ENCODE results near the gene PRDM16. TPM values are rescaled to one million over a fixed set of nuclear protein-coding genes. Genes with fewer than 3 reads are reported as not detected.

PRDM16 gene
- polyA plus RNA-seq, 3 donors, result not detected

DNA sequence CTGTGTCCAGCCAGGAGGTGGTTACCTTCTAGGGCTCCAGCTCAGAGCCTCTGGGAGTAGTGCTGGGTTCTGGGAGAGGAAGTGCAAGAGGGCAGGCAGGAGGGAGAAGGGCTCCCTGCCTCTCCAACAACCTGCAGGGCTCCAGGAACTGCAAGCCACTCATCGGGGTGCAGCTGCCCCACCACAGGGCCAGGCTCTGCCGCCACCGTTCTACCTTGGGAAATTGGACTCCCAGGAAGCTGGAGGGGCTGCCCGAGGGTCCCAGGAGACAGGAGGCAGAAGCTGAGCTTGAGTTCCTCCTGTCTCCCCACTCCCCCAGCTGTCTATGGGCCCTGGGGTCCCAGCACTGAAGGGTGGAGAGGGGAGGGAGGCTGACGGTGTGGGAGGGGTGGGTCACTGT, 7.4 kb upstream of the PRDM16 start:
- peaks cover 0 to 2% (median 0%) of the 10 kb centered on the region in 7 donors for H3K9me3 Mint-ChIP-seq
- H3K27ac Mint-ChIP-seq, result no peak overlapping the region
- H3K79me2 ChIP-seq (ENCODE audit: insufficient read depth, low read length), result no peaks in the 10 kb centered on the region
- no peak overlapping the region for H3K4me2 ChIP-seq (replicated peaks; ENCODE audit: extremely low read depth, low read length, poor library complexity, severe bottlenecking)
- H3K27me3 Mint-ChIP-seq (ENCODE audit: low read depth in 3 of 3), result peaks cover 6 to 19% (median 8%) of the 10 kb centered on the region in 3 donors
- no peak for DNase-seq
- H3K4me1 Mint-ChIP-seq, result no peaks in the 10 kb centered on the region
- H3K27me3 ChIP-seq (ENCODE audit: control insufficient read depth in 2 of 2, insufficient read depth in 2 of 2, low read length in 2 of 2), result peaks cover 0 to 8% of the 10 kb centered on the region in 2 donors
- no peaks in the 10 kb centered on the region for H4K20me1 ChIP-seq (ENCODE audit: insufficient read depth, low read length)
- H3K9me3 ChIP-seq (replicated peaks in 1 of 2; ENCODE audit: control insufficient read depth in 1 of 2, insufficient read depth in 1 of 2, low read length in 2 of 2), result no peaks in the 10 kb centered on the region
- no peaks in the 10 kb centered on the region for H3K36me3 Mint-ChIP-seq
- H2AFZ ChIP-seq (ENCODE audit: insufficient read depth, low read depth, low read length, poor library complexity, severe bottlenecking), result no peak overlapping the region
- no peaks in the 10 kb centered on the region for H3K4me1 ChIP-seq (ENCODE audit: control insufficient read depth in 1 of 2, insufficient read depth in 2 of 2, low read length in 2 of 2)
- H3K36me3 ChIP-seq (replicated peaks in 1 of 2; ENCODE audit: control insufficient read depth in 1 of 2, insufficient read depth in 2 of 2, low read length in 2 of 2), result no peaks in the 10 kb centered on the region
- no peak overlapping the region for H3K27ac ChIP-seq (ENCODE audit: low read depth in 1 of 2, low read length in 2 of 2)
- H3K4me3 Mint-ChIP-seq, result no peak overlapping the region
- H3K9ac ChIP-seq (ENCODE audit: insufficient read depth, low read length, poor library complexity, severe bottlenecking), result no peak overlapping the region
- intact Hi-C loops (cut with micrococcal nuclease), result no loop called here
- H3K4me3 ChIP-seq (replicated peaks in 1 of 3; ENCODE audit: low read depth in 2 of 3, low read length in 3 of 3), result no peak overlapping the region
- no peak for TF ChIP-seq CTCF (IDR thresholded peaks at IDR 0.05)
- 83% methylated on average over 3 of the region's 5 CpGs for WGBS (ENCODE audit: insufficient coverage)

DNA sequence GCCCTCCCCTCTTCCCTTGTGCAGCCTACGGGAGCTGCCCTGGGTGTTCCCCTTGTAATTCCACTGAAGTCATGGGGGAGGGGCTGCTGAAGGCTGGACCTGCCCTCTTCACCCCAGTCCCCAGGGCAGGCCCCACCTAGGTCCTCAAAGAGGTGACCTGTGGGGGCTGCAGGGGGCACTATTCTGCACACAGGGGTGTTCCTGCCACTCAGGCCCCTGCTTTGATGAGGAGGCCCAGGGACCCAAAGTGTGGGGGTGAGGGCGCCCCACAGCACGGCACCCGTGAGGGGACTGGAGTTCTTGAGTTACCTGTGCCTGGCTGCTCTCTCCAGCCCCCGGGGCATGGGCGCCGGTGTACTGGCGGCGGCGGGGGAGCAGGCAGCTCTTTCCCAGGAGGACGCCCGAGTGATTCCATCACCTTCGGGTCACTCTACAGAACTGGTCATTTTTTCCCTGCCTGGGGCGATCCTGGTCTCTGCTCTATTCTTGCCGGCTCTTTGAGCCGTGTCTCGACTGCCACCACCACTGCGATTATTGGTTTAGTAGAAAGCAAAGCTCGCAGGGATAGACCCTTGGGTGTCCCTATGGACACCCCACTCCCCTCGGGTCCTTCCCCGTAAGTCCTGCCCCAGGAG, 6.9 kb upstream of the PRDM16 start:
- Histone ChIP-seq H3K36me3 (replicated peaks in 1 of 2; ENCODE audit: control insufficient read depth in 1 of 2, insufficient read depth in 2 of 2, low read length in 2 of 2) (no peaks in the 10 kb centered on the region), H3K9ac (ENCODE audit: insufficient read depth, low read length, poor library complexity, severe bottlenecking) (no peak overlapping the region), H3K4me1 (ENCODE audit: control insufficient read depth in 1 of 2, insufficient read depth in 2 of 2, low read length in 2 of 2) (no peaks in the 10 kb centered on the region), H3K27me3 (ENCODE audit: control insufficient read depth in 2 of 2, insufficient read depth in 2 of 2, low read length in 2 of 2) (peaks cover 0 to 13% of the 10 kb centered on the region in 2 donors), H3K79me2 (ENCODE audit: insufficient read depth, low read length) (no peaks in the 10 kb centered on the region), H3K9me3 (replicated peaks in 1 of 2; ENCODE audit: control insufficient read depth in 1 of 2, insufficient read depth in 1 of 2, low read length in 2 of 2) (no peaks in the 10 kb centered on the region), H2AFZ (ENCODE audit: insufficient read depth, low read depth, low read length, poor library complexity, severe bottlenecking) (no peak overlapping the region), H3K4me2 (replicated peaks; ENCODE audit: extremely low read depth, low read length, poor library complexity, severe bottlenecking) (no peak overlapping the region), H3K4me3 (replicated peaks in 1 of 3; ENCODE audit: low read depth in 2 of 3, low read length in 3 of 3) (no peak overlapping the region), H4K20me1 (ENCODE audit: insufficient read depth, low read length) (no peaks in the 10 kb centered on the region), H3K27ac (ENCODE audit: low read depth in 1 of 2, low read length in 2 of 2) (no peak overlapping the region)
- Mint-ChIP-seq H3K27ac (no peak overlapping the region), H3K9me3 (no peaks in the 10 kb centered on the region), H3K4me1 (no peaks in the 10 kb centered on the region), H3K27me3 (ENCODE audit: low read depth in 3 of 3) (peaks cover 11 to 21% (median 12%) of the 10 kb centered on the region in 3 donors), H3K4me3 (no peak overlapping the region), H3K36me3 (no peaks in the 10 kb centered on the region)
- intact Hi-C loops (cut with micrococcal nuclease), result no loop called here
- 95% methylated on average over 18 of the region's 21 CpGs for WGBS (ENCODE audit: insufficient coverage)
- DNase-seq, result no peak
- TF ChIP-seq CTCF (IDR thresholded peaks at IDR 0.05), result no peak

Data from CD14-positive monocyte (primary cell).